ENCODE measurements around the gene CTDSPL. TPM values are rescaled to one million over a fixed set of nuclear protein-coding genes. Genes with fewer than 3 reads are reported as not detected.

The CTDSPL gene
- total and polyA plus RNA-seq, 10 of the 15 experiments (the other 5 are each of a cell fraction or from before 2014, with no cell fraction given): 0.05 to 0.51 (median 0.18) TPM; not detected in 6

GRCh38 chr3:37970802-37971201, 109.1 kb downstream of the CTDSPL start:
- no peak overlapping the region for H2AFZ ChIP-seq (ENCODE audit: control insufficient read depth, low read depth, low read length)
- no peaks in the 10 kb centered on the region for H3K36me3 ChIP-seq (ENCODE audit: control insufficient read depth in 2 of 2, insufficient read depth in 2 of 2, low read length in 1 of 2)
- H3K4me2 ChIP-seq (ENCODE audit: control insufficient read depth, insufficient read depth): no peak overlapping the region
- in situ Hi-C loops (cut with MboI) (no loop called here), intact Hi-C loops (cut with micrococcal nuclease; ENCODE audit: unreplicated experiment) (loop anchor here (10.0 kb wide), 1 partner anchor 324 kb away; no protein-coding TSS in a partner anchor)
- no peaks in the 10 kb centered on the region for H3K9me3 ChIP-seq (replicated peaks; ENCODE audit: control insufficient read depth, insufficient read depth, low read length)
- no peak for TF ChIP-seq TCF7 (IDR thresholded peaks at IDR 0.05; ENCODE audit: borderline replicate concordance)
- TF ChIP-seq ATF3 (IDR thresholded peaks at IDR 0.05; ENCODE audit: borderline replicate concordance, extremely low read depth, low read depth, low read length): no peak
- TF ChIP-seq NBN (IDR thresholded peaks at IDR 0.05): no peak
- TF ChIP-seq IRF5 (IDR thresholded peaks at IDR 0.05; ENCODE audit: borderline replicate concordance): no peak
- no peak for TF ChIP-seq RCOR1 (conservative IDR thresholded peaks at IDR 0.05; ENCODE audit: low read depth, low read length)
- TF ChIP-seq ATF2 (IDR thresholded peaks at IDR 0.05; ENCODE audit: low read length): no peak
- TF ChIP-seq MYC (IDR thresholded peaks at IDR 0.05; ENCODE audit: insufficient read depth, insufficient read length, insufficient replicate concordance, low read length, severe bottlenecking): no peak
- TF ChIP-seq, protein P1, sequence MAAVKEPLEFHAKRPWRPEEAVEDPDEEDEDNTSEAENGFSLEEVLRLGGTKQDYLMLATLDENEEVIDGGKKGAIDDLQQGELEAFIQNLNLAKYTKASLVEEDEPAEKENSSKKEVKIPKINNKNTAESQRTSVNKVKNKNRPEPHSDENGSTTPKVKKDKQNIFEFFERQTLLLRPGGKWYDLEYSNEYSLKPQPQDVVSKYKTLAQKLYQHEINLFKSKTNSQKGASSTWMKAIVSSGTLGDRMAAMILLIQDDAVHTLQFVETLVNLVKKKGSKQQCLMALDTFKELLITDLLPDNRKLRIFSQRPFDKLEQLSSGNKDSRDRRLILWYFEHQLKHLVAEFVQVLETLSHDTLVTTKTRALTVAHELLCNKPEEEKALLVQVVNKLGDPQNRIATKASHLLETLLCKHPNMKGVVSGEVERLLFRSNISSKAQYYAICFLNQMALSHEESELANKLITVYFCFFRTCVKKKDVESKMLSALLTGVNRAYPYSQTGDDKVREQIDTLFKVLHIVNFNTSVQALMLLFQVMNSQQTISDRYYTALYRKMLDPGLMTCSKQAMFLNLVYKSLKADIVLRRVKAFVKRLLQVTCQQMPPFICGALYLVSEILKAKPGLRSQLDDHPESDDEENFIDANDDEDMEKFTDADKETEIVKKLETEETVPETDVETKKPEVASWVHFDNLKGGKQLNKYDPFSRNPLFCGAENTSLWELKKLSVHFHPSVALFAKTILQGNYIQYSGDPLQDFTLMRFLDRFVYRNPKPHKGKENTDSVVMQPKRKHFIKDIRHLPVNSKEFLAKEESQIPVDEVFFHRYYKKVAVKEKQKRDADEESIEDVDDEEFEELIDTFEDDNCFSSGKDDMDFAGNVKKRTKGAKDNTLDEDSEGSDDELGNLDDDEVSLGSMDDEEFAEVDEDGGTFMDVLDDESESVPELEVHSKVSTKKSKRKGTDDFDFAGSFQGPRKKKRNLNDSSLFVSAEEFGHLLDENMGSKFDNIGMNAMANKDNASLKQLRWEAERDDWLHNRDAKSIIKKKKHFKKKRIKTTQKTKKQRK (IDR thresholded peaks at IDR 0.05; ENCODE audit: low read depth, low read length): no peak
- no peak for TF ChIP-seq YBX1 (IDR thresholded peaks at IDR 0.05)
- no peak for TF ChIP-seq ZNF687 (IDR thresholded peaks at IDR 0.05)
- no peak for TF ChIP-seq ZNF622 (IDR thresholded peaks at IDR 0.05)
- TF ChIP-seq GABPA (IDR thresholded peaks at IDR 0.05; ENCODE audit: low read depth): no peak
- no peak for TF ChIP-seq HDGF (IDR thresholded peaks at IDR 0.05)
- no peak for TF ChIP-seq RAD21 (IDR thresholded peaks at IDR 0.05; ENCODE audit: insufficient read depth, low read depth, low read length)
- POLR2A ChIA-PET: no interaction called here
- SMC1A ChIA-PET (ENCODE audit: uncharacterized antibody, unreplicated experiment): interaction anchor here (2.0 kb wide), 1 partner anchor 115 kb away, joined by 7 read pairs; no protein-coding TSS in a partner anchor
- CTCF ChIA-PET: interaction anchor here (1.0 to 1.6 kb wide), 2 partner anchors 150 to 327 kb away, joined by 4 read pairs; no protein-coding TSS in a partner anchor
- no peaks in the 10 kb centered on the region for H3K4me1 ChIP-seq (ENCODE audit: control insufficient read depth, insufficient read depth, low read length)
- RAD21 ChIA-PET (ENCODE audit: unreplicated experiment): no interaction called here
- no peaks in the 10 kb centered on the region for H3K79me2 ChIP-seq (ENCODE audit: control insufficient read depth, insufficient read depth, low read length)
- 4% methylated on average over 5 of the region's 5 CpGs for WGBS (ENCODE audit: insufficient coverage, insufficient replicate concordance, low lambda C conversion rate, missing lambda C conversion rate)
- ATAC-seq (no peak), FAIRE-seq (no peak), DNase-seq (ENCODE audit: low read depth, low spot score) (no peak)
- BruUV-seq (replicated peaks): no TSS peak
- H4K20me1 ChIP-seq (ENCODE audit: control insufficient read depth, insufficient read depth): no peaks in the 10 kb centered on the region
- H3K9ac ChIP-seq (ENCODE audit: control insufficient read depth, insufficient read depth, low read length): no peak overlapping the region
- no peaks in the 10 kb centered on the region for H3K27me3 ChIP-seq (replicated peaks in 1 of 2; ENCODE audit: control insufficient read depth in 2 of 2, insufficient read depth in 2 of 2, low read length in 1 of 2)
- H3K4me3 ChIP-seq: no peak overlapping the region
- no peak overlapping the region for H3K27ac ChIP-seq (ENCODE audit: control insufficient read depth, insufficient read depth)

All from GM12878 (cell line).